ENCODE results near the gene DIRAS1.

The DIRAS1 gene

GRCh38 chr19:2755811-2756210, 34.6 kb upstream of the DIRAS1 start:
- DNase-seq (ENCODE audit: low read depth): no peak
- no peak for TF ChIP-seq CTCF (IDR thresholded peaks at IDR 0.05; ENCODE audit: insufficient read depth, low read depth, low read length, missing control alignments)
- H3K4me3 ChIP-seq (ENCODE audit: low read depth, low read length): no peak overlapping the region

GRCh38 chr19:2755448-2755705, 34.2 kb upstream of the DIRAS1 start:
- no peak overlapping the region for H3K4me3 ChIP-seq (ENCODE audit: low read depth, low read length)
- DNase-seq (ENCODE audit: low read depth): no peak
- no peak for TF ChIP-seq CTCF (IDR thresholded peaks at IDR 0.05; ENCODE audit: insufficient read depth, low read depth, low read length, missing control alignments)

GRCh38 chr19:2754659-2755447, 33.7 kb upstream of the DIRAS1 start:
- H3K4me3 ChIP-seq (ENCODE audit: low read depth, low read length): no peak overlapping the region
- no peak for TF ChIP-seq CTCF (IDR thresholded peaks at IDR 0.05; ENCODE audit: insufficient read depth, low read depth, low read length, missing control alignments)
- no peak for DNase-seq (ENCODE audit: low read depth)

- DNase-seq (ENCODE audit: low read depth): no peak
- H3K4me3 ChIP-seq (ENCODE audit: low read depth, low read length): no peak overlapping the region
- no peak for TF ChIP-seq CTCF (IDR thresholded peaks at IDR 0.05; ENCODE audit: insufficient read depth, low read depth, low read length, missing control alignments)
Measured at GRCh38 chr19:2751438-2751830, 30.3 kb upstream of the DIRAS1 start.

GRCh38 chr19:2750808-2751437, 29.8 kb upstream of the DIRAS1 start:
- no peak for DNase-seq (ENCODE audit: low read depth)
- H3K4me3 ChIP-seq (ENCODE audit: low read depth, low read length): no peak overlapping the region
- TF ChIP-seq CTCF (IDR thresholded peaks at IDR 0.05; ENCODE audit: insufficient read depth, low read depth, low read length, missing control alignments): no peak

GRCh38 chr19:2747349-2747748, 26.2 kb upstream of the DIRAS1 start:
- TF ChIP-seq CTCF (IDR thresholded peaks at IDR 0.05; ENCODE audit: insufficient read depth, low read depth, low read length, missing control alignments): no peak
- peak; percentile 72 for DNase-seq (ENCODE audit: low read depth)
- H3K4me3 ChIP-seq (ENCODE audit: low read depth, low read length): no peak overlapping the region

GRCh38 chr19:2744113-2744512, 22.9 kb upstream of the DIRAS1 start:
- TF ChIP-seq CTCF (IDR thresholded peaks at IDR 0.05; ENCODE audit: insufficient read depth, low read depth, low read length, missing control alignments): no peak
- H3K4me3 ChIP-seq (ENCODE audit: low read depth, low read length): no peak overlapping the region

More at GRCh38 chr19:2744113-2744512, 22.9 kb upstream of the DIRAS1 start:
- no peak for DNase-seq (ENCODE audit: low read depth)
